ENCODE data around the gene GLRX.

- TF ChIP-seq CTCF (IDR thresholded peaks at IDR 0.05) (no peak), POLR2A (IDR thresholded peaks at IDR 0.05) (peak in 1 of 3 donors; percentile 27)
Measured at GRCh38 chr5:95863383-95863757, 40.8 kb upstream of the GLRX start.
